Endothelial cell (in vitro differentiated cells): ENCODE data around the gene SMG9. TPM values are rescaled to one million over a fixed set of nuclear protein-coding genes. Genes with fewer than 3 reads are reported as not detected.

Source experiments
- DNase-seq: peaks from one replicate; pipeline ENCODE4 v3.0.0; 2021; ENCODE audit warnings: low spot score
- H3K27ac Mint-ChIP-seq: one replicate; pipeline ENCODE4 v1.8.0; 2021; ENCODE audit warnings: mixed read lengths, inconsistent platforms; ENCODE audit not compliant: unreplicated experiment
- H3K27me3 Mint-ChIP-seq: one replicate; pipeline ENCODE4 v1.8.0; 2021; ENCODE audit warnings: mild to moderate bottlenecking, moderate library complexity, mixed read lengths, inconsistent platforms; ENCODE audit not compliant: unreplicated experiment
- H3K36me3 Mint-ChIP-seq: one replicate; pipeline ENCODE4 v1.8.0; 2021; ENCODE audit warnings: mild to moderate bottlenecking, low read depth, mixed read lengths, inconsistent platforms; ENCODE audit not compliant: unreplicated experiment
- H3K4me1 Mint-ChIP-seq: one replicate; pipeline ENCODE4 v1.8.0; 2021; ENCODE audit warnings: mild to moderate bottlenecking, mixed read lengths, inconsistent platforms; ENCODE audit not compliant: unreplicated experiment
- H3K4me3 Mint-ChIP-seq: one replicate; pipeline ENCODE4 v1.8.0; 2021; ENCODE audit warnings: mild to moderate bottlenecking, mixed read lengths, inconsistent platforms; ENCODE audit not compliant: unreplicated experiment
- H3K9me3 Mint-ChIP-seq: one replicate; pipeline ENCODE4 v1.8.0; 2021; ENCODE audit warnings: mixed read lengths, inconsistent platforms; ENCODE audit not compliant: unreplicated experiment
- CTCF ChIP-seq: fragments of 200-600 bp; sonication (generic); IDR thresholded peaks from one replicate; pipeline ENCODE4 v1.5.0; 2021; ENCODE audit warnings: antibody characterized with exemption; ENCODE audit not compliant: unreplicated experiment
- total RNA-seq: library from RNA; stranded (reverse); fragmentation: NEBNext Ultra II Directional; extraction: Animal tissue kit (Norgen Biotek cat#: 25700); gene quantifications from one replicate; pipeline ENCODE4 v1.2.1, GENCODE V29; 2021; ENCODE audit not compliant: unreplicated experiment

The SMG9 gene
- total RNA-seq, 1 donor from 2014 or later: 38.8 TPM

DNA sequence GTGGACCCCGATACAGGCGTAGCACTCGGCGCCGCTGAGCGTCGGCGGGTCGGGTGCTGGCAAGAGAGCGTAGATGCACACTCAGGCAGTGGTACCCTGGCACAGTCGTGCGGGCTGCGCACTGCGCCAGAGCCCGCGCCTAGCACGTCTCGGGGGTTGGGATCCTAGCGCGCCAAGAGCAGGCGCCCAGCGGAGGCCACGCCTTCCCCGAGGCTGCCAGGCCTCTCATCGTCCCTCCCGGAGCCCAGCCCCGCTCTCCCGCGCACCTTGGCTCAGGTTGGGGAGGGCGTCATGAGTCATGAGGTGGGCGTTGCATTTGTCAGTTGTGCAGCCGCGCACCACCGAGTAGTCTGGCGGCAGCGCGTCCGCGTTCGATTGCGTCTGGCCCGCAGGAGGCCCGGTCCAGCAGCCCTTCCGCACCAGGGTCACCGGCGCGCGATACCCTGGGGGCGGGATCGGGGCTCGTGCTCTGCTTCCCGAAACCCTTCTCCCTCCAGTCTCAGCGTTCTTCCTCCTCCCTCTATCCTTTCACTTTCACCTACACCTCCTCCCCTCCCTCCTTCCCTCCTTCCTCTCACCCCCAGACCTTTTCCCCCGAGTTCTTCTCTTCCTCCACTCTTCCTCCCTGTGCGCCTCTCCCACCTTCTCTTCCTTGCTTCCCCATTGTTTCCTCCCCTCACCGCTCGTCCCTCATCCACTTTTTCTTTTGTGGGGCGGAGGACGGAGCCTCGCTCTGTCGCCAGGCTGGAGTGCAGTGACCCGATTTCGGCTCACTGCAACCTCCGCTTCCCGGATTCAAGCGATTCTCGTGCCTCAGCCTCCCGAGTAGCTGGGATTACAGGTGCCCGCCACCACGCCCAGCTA is 44.0 kb upstream of the SMG9 start:
- no peak overlapping the region for H3K27ac Mint-ChIP-seq
- no peak for TF ChIP-seq CTCF
- H3K4me1 Mint-ChIP-seq: no peaks in the 10 kb centered on the region
- H3K4me3 Mint-ChIP-seq: no peak overlapping the region
- DNase-seq: no peak
- peaks cover 27% of the 10 kb centered on the region for H3K27me3 Mint-ChIP-seq
- no peaks in the 10 kb centered on the region for H3K36me3 Mint-ChIP-seq
- H3K9me3 Mint-ChIP-seq: no peaks in the 10 kb centered on the region

GRCh38 chr19:43798026-43798545 is 43.3 kb upstream of the SMG9 start:
- Mint-ChIP-seq H3K36me3 (no peaks in the 10 kb centered on the region), H3K9me3 (no peaks in the 10 kb centered on the region), H3K4me1 (no peaks in the 10 kb centered on the region), H3K27ac (no peak overlapping the region), H3K27me3 (peaks cover 25% of the 10 kb centered on the region), H3K4me3 (no peak overlapping the region)
- DNase-seq: no peak
- no peak for TF ChIP-seq CTCF

GRCh38 chr19:43797556-43797955 is 42.8 kb upstream of the SMG9 start:
- H3K9me3 Mint-ChIP-seq: no peaks in the 10 kb centered on the region
- no peak for TF ChIP-seq CTCF
- H3K4me3 Mint-ChIP-seq: no peak overlapping the region
- H3K36me3 Mint-ChIP-seq: no peaks in the 10 kb centered on the region
- H3K27ac Mint-ChIP-seq: no peak overlapping the region
- no peak for DNase-seq
- no peaks in the 10 kb centered on the region for H3K4me1 Mint-ChIP-seq
- H3K27me3 Mint-ChIP-seq: peaks cover 25% of the 10 kb centered on the region

- no peak overlapping the region for H3K27ac Mint-ChIP-seq
- no peak for DNase-seq
- H3K27me3 Mint-ChIP-seq: peaks cover 25% of the 10 kb centered on the region
- H3K36me3 Mint-ChIP-seq: no peaks in the 10 kb centered on the region
- no peaks in the 10 kb centered on the region for H3K9me3 Mint-ChIP-seq
- no peak for TF ChIP-seq CTCF
- H3K4me3 Mint-ChIP-seq: no peak overlapping the region
- H3K4me1 Mint-ChIP-seq: no peaks in the 10 kb centered on the region
Measured at GRCh38 chr19:43797118-43797517, 42.4 kb upstream of the SMG9 start.

DNA sequence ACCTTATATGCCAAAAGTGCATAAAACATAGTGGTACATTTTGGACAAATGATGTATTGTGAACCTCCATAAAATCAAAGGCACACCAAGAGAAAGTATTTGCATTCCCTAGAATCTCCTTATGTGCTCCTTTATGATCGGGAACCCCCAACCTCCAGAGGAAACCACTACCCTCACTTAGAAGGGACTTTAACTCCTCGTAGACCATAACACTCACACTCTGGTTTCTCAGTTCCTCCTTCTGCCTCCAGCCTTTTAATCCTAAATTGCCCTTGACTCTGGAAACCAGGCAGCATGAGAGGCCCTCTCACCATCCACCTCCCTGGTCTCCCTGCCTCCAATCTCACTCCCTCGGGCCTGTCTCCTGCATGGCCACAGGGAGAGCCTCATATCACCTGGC is 35.8 kb upstream of the SMG9 start:
- no peaks in the 10 kb centered on the region for H3K4me1 Mint-ChIP-seq
- no peak overlapping the region for H3K4me3 Mint-ChIP-seq

More for the DNA sequence above, 35.8 kb upstream of the SMG9 start:
- Mint-ChIP-seq H3K36me3 (no peaks in the 10 kb centered on the region), H3K9me3 (no peaks in the 10 kb centered on the region), H3K27ac (no peak overlapping the region), H3K27me3 (peaks cover 3% of the 10 kb centered on the region)
- TF ChIP-seq CTCF: no peak
- DNase-seq: no peak
